K562 (cell line): ENCODE data around the gene NRXN3. TPM values are rescaled to one million over a fixed set of nuclear protein-coding genes. Genes with fewer than 3 reads are reported as not detected.

ENCODE experiments used
- ATAC-seq: fragments of 200-7000 bp; cut with Tn5 transposase; 3 replicates; pipeline ENCODE4 v1.9.1; 2020; ENCODE audit warnings: moderate library complexity
- BruUV-seq: library from RNA; stranded (reverse); fragments of 400-500 nt; replicated peaks from 2 replicates; lab custom pipeline; 2021; lab: Mats Ljungman, UMichigan
- CTCF ChIA-PET: fragments of 300-600 bp; formaldehyde crosslinking; extraction: SDS; loops from one replicate; lab custom pipeline; 2021; ENCODE audit warnings: low intra/inter-chr PET ratio; lab: Yijun Ruan, JAX
- POLR2A ChIA-PET: fragments of 300-600, 350-650 bp; sonication (Branson Sonifier 250); formaldehyde crosslinking; extraction: SDS; loops from one replicate; lab custom pipeline; 2021; ENCODE audit warnings: antibody characterized with exemption, inconsistent platforms; lab: Yijun Ruan, JAX
- DNase-seq, 4 experiments: peaks; one replicate each; pipeline versions ENCODE4 v3.0.0 to v3.0.0-alpha.2; 2011 to 2018; ENCODE audit warnings: low spot score in 3 of 4, mixed read lengths in 3 of 4; ENCODE audit errors: extremely low read depth in 1 of 4
- FAIRE-seq: peaks from 2 replicates; lab custom pipeline; 2011; peaks lifted over from hg19 to GRCh38; lab: Jason Lieb, UNC
- H2AFZ ChIP-seq: 2 replicates; pipeline ENCODE4 v1.6.0; 2011; ENCODE audit warnings: low read depth, low read length, control low read depth, inconsistent platforms
- H3K27ac ChIP-seq: fragments of 200-600 bp; 3 replicates; pipeline ENCODE4 v1.8.0; 2011; ENCODE audit warnings: low read depth, mild to moderate bottlenecking, control low read depth, inconsistent platforms, low read length, moderate library complexity, mixed read lengths; ENCODE audit errors: extremely low read depth
- H3K27me3 ChIP-seq, 2 experiments: fragments of 300-600 bp in 1 of 2; 2 replicates in 1 of 2; 3 replicates in 1 of 2; pipeline versions ENCODE4 v1.6.0 to v1.8.0; 2011; ENCODE audit warnings: inconsistent platforms in 2 of 2, low read length in 2 of 2, mild to moderate bottlenecking in 1 of 2, mixed read lengths in 1 of 2, moderate library complexity in 1 of 2; ENCODE audit not compliant: control insufficient read depth in 2 of 2, insufficient read depth in 2 of 2
- H3K36me3 ChIP-seq: fragments of 300-600 bp; 3 replicates; pipeline ENCODE4 v1.8.0; 2011; ENCODE audit warnings: mild to moderate bottlenecking, low read length, inconsistent platforms; ENCODE audit not compliant: control insufficient read depth, insufficient read depth
- H3K4me1 ChIP-seq, 2 experiments: fragments of 200-600 bp in 1 of 2; replicated peaks in 1 of 2; 2 replicates in 1 of 2; 3 replicates in 1 of 2; pipeline versions ENCODE4 v1.5.1 to v1.8.0; 2011; ENCODE audit warnings: inconsistent platforms in 2 of 2, low read length in 2 of 2, mild to moderate bottlenecking in 1 of 2, mixed read lengths in 1 of 2, moderate library complexity in 1 of 2; ENCODE audit not compliant: control insufficient read depth in 2 of 2, insufficient read depth in 2 of 2
- H3K4me2 ChIP-seq: 2 replicates; pipeline ENCODE4 v1.6.1; 2011; ENCODE audit warnings: low read length, control low read depth, inconsistent platforms, mixed read lengths; ENCODE audit not compliant: insufficient read depth
- H3K4me3 ChIP-seq: fragments of 200-600 bp; sonication (generic), shearing (Covaris generic); 2 replicates; pipeline ENCODE4 v1.5.1; 2016; ENCODE audit warnings: control low read depth, inconsistent platforms
- H3K79me2 ChIP-seq: fragments of 200-600 bp; 3 replicates; pipeline ENCODE4 v1.8.0; 2011; ENCODE audit warnings: low read length, inconsistent platforms; ENCODE audit not compliant: control insufficient read depth, insufficient read depth
- H3K9ac ChIP-seq, 2 experiments: 2 replicates each; pipeline versions ENCODE4 v1.6.0 to v1.6.1; 2011; ENCODE audit warnings: low read depth in 2 of 2, low read length in 2 of 2, control low read depth in 1 of 2, inconsistent platforms in 1 of 2, mild to moderate bottlenecking in 1 of 2, mixed read lengths in 1 of 2; ENCODE audit not compliant: insufficient read depth in 1 of 2
- H3K9me1 ChIP-seq: one replicate; pipeline ENCODE4 v1.6.0; 2011; ENCODE audit warnings: inconsistent platforms, mild to moderate bottlenecking, low read length, moderate library complexity; ENCODE audit not compliant: control insufficient read depth, insufficient read depth
- H3K9me3 ChIP-seq: replicated peaks from 2 replicates; pipeline ENCODE4 v1.5.1; 2011; ENCODE audit warnings: low read depth, low read length, inconsistent platforms; ENCODE audit not compliant: control insufficient read depth, insufficient read depth
- H4K20me1 ChIP-seq: replicated peaks from 2 replicates; pipeline ENCODE4 v1.6.1; 2011; ENCODE audit warnings: low read length, inconsistent platforms, mixed read lengths; ENCODE audit not compliant: control insufficient read depth, insufficient read depth
- ATF7 ChIP-seq: fragments of 450-650 bp; IDR thresholded peaks from 2 replicates; pipeline ENCODE4 v1.7.1; 2014; ENCODE audit warnings: mild to moderate bottlenecking, moderate library complexity
- CBX5 ChIP-seq: IDR thresholded peaks from 2 replicates; pipeline ENCODE4 v1.6.1; 2014; ENCODE audit warnings: low read depth, borderline replicate concordance
- COPS2 ChIP-seq: fragments of 450-650 bp; conservative IDR thresholded peaks from 2 replicates; pipeline ENCODE4 v1.6.1; 2016; ENCODE audit warnings: mild to moderate bottlenecking, moderate library complexity
- FOXM1 ChIP-seq, 2 experiments: fragments of 450-650 bp in 1 of 2; sonication (generic) in 1 of 2; formaldehyde crosslinking in 1 of 2; IDR thresholded peaks; 2 replicates each; pipeline versions ENCODE4 v1.6.1 to v1.9.0; 2017 to 2022; ENCODE audit warnings: low read depth in 2 of 2, mild to moderate bottlenecking in 2 of 2, missing genetic modification reagents in 1 of 2, moderate library complexity in 1 of 2
- GATAD2A ChIP-seq: fragments of 450-650 bp; IDR thresholded peaks from 2 replicates; pipeline ENCODE4 v1.6.1; 2017
- KLF1 ChIP-seq: fragments of 450-650 bp; IDR thresholded peaks from 2 replicates; pipeline ENCODE4 v1.6.1; 2016; ENCODE audit warnings: missing genetic modification characterization, missing compliant biosample characterization
- NFATC3 ChIP-seq: fragments of 450-650 bp; IDR thresholded peaks from 2 replicates; pipeline ENCODE4 v1.6.1; 2017; ENCODE audit warnings: mild to moderate bottlenecking
- SIX5 ChIP-seq, 2 experiments: IDR thresholded peaks; 2 replicates each; pipeline ENCODE4 v1.6.1; 2011; ENCODE audit warnings: low read length in 2 of 2, borderline replicate concordance in 1 of 2, low read depth in 1 of 2, mild to moderate bottlenecking in 1 of 2, moderate library complexity in 1 of 2; ENCODE audit not compliant: insufficient read depth in 1 of 2
- TEAD2 ChIP-seq: fragments of 450-650 bp; IDR thresholded peaks from 2 replicates; pipeline ENCODE4 v1.6.1; 2016; ENCODE audit warnings: missing genetic modification characterization, control low read depth, missing compliant biosample characterization
- TSC22D4 ChIP-seq: fragments of 450-650 bp; IDR thresholded peaks from 2 replicates; pipeline ENCODE4 v1.6.1; 2016; ENCODE audit warnings: missing genetic modification characterization, missing biosample characterization, control low read depth
- WGBS: fragments of 100-300 bp; shearing (Covaris generic); methylation state at CpG from one replicate; pipeline ENCODE4 v1.1.6; 2016; ENCODE audit warnings: low coverage, mixed read lengths; ENCODE audit not compliant: insufficient coverage; ENCODE audit errors: missing lambda C conversion rate; 5-methylcytosine and 5-hydroxymethylcytosine counted together
- in situ Hi-C: fragments of 300-500 bp; cut with MboI; formaldehyde crosslinking; loops from 4 replicates; pipeline ENCODE4 v1.15.0; 2018; ENCODE audit warnings: inconsistent platforms, mixed read lengths
- intact Hi-C: fragments of 100-400 bp; cut with micrococcal nuclease; formaldehyde crosslinking; loops from 2 replicates; pipeline ENCODE4 v1.14.2; 2022
- polyA plus RNA-seq, 8 experiments: library from polyadenylated mRNA; depleted of rRNA in 4 of 8; stranded (reverse) in 5 of 8; unstranded in 3 of 8; fragments of >200 nt; fragmentation: Nextera tagmentation in 2 of 8; fragmentation: Illumina TruSeq in 1 of 8; extraction: Ambion mirVana in 2 of 8; extraction: Trizol in 1 of 8; gene quantifications; 2 replicates each; pipeline versions ENCODE4 v1.2.1 to v1.2.3, GENCODE V29; 2011 to 2014; ENCODE audit warnings: inconsistent platforms in 1 of 8, missing spikeins in 1 of 8
- total RNA-seq, 7 experiments: library from RNA; depleted of rRNA in 6 of 7; stranded (reverse); fragments of >200 nt in 6 of 7; fragmentation: Illumina TruSeq in 2 of 7; extraction: Trizol in 2 of 7; gene quantifications; 2 replicates each; pipeline versions ENCODE4 v1.2.1 to v1.2.3, GENCODE V29; 2011 to 2021; ENCODE audit warnings: low replicate concordance in 1 of 7
- TF ChIP-seq, protein P1 (sequence below): fragments of 450-650 bp; IDR thresholded peaks from 2 replicates; pipeline ENCODE4 v1.6.1; 2016; ENCODE audit warnings: antibody characterized with exemption
- TF ChIP-seq, protein P2 (sequence below): sonication (generic); formaldehyde crosslinking; IDR thresholded peaks from 2 replicates; pipeline ENCODE4 v1.8.1; 2023; ENCODE audit warnings: mild to moderate bottlenecking, missing genetic modification reagents

The NRXN3 gene
- total and polyA plus RNA-seq, 9 of the 15 experiments (the other 6 are each of a cell fraction or from before 2014, with no cell fraction given): 0.09 TPM; not detected in 8

DNA sequence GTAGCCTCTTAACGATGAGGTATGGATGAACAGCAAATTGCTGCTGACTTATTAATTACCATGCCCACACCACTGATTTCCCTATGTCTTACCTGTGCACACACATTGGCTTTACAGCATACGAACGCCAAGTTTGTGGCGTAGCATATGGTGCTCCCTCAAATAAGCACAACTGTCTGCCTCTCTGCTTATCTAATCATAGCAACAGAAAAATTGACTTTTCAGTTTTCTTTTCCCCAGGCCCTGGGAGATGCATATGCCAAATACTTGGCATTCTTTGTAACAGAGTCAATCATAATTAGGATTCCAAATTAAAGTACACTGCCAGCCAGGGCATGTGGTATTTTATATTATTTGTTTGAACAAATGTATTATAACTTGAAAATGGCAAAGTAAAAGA, 1415.7 kb downstream of the NRXN3 start:
- no peak for TF ChIP-seq COPS2
- no peak for TF ChIP-seq SIX5 (IDR thresholded peaks at IDR 0.05; ENCODE audit: borderline replicate concordance in 1 of 2, insufficient read depth in 1 of 2, low read depth in 1 of 2, low read length in 2 of 2)
- no peak overlapping the region for H3K4me3 ChIP-seq
- no peak overlapping the region for H3K27ac ChIP-seq
- H3K9me1 ChIP-seq: no peaks in the 10 kb centered on the region
- H2AFZ ChIP-seq: no peak overlapping the region
- H3K9ac ChIP-seq: no peak overlapping the region
- no peaks in the 10 kb centered on the region for H3K79me2 ChIP-seq
- no peaks in the 10 kb centered on the region for H3K9me3 ChIP-seq
- no peaks in the 10 kb centered on the region for H3K4me1 ChIP-seq
- ChIA-PET CTCF (no interaction called here), POLR2A (no interaction called here)
- H3K27me3 ChIP-seq: no peaks in the 10 kb centered on the region
- no peak for DNase-seq
- in situ Hi-C loops (no loop called here), intact Hi-C loops (no loop called here)
- H3K36me3 ChIP-seq: no peaks in the 10 kb centered on the region
- WGBS: 0% methylated on average over 4 of the region's 4 CpGs
- BruUV-seq: no TSS peak
- H3K4me2 ChIP-seq: no peak overlapping the region
- H4K20me1 ChIP-seq: no peaks in the 10 kb centered on the region
- no peak for ATAC-seq
- FAIRE-seq: no peak

DNA sequence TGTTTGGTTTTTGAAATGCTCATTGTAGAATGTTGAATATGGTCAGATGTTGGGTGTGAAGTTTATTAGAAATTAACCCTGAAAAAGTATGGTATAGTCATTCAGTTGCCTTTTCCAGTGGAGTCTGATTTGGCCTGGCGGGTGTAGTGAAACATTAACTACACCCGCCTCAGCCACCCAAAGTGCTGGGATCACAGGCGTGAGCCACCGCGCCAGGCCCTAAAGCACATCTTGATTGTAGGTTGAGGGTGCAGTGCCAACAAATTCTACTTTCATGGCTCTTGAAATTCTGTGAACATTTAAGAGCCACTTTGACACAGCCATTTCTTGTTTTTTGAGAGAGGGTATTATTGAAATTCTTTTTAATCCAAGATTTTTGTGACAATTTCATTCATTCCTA, 1416.2 kb downstream of the NRXN3 start:
- DNase-seq: no peak

More for the DNA sequence above, 1416.2 kb downstream of the NRXN3 start:
- Histone ChIP-seq H3K9me3 (no peaks in the 10 kb centered on the region), H3K27me3 (no peaks in the 10 kb centered on the region), H4K20me1 (no peaks in the 10 kb centered on the region), H3K27ac (no peak overlapping the region), H3K9ac (no peak overlapping the region), H2AFZ (no peak overlapping the region), H3K36me3 (no peaks in the 10 kb centered on the region), H3K4me2 (no peak overlapping the region), H3K9me1 (no peaks in the 10 kb centered on the region), H3K4me3 (no peak overlapping the region), H3K4me1 (no peaks in the 10 kb centered on the region), H3K79me2 (no peaks in the 10 kb centered on the region)
- intact Hi-C loops: no loop called here
- BruUV-seq: no TSS peak
- ATAC-seq (no peak), FAIRE-seq (no peak)
- in situ Hi-C loops: no loop called here
- ChIA-PET CTCF (no interaction called here), POLR2A (no interaction called here)
- TF ChIP-seq FOXM1 (IDR thresholded peaks at IDR 0.05; ENCODE audit: low read depth) (no peak), FOXM1 (CRISPR knock-in tag; IDR thresholded peaks at IDR 0.05; ENCODE audit: low read depth) (no peak), CBX5 (no peak), TEAD2 (tag) (no peak), ATF7 (no peak), NFATC3 (no peak), KLF1 (tag) (no peak), TSC22D4 (tag) (no peak), GATAD2A (no peak)
- TF ChIP-seq, protein P1, sequence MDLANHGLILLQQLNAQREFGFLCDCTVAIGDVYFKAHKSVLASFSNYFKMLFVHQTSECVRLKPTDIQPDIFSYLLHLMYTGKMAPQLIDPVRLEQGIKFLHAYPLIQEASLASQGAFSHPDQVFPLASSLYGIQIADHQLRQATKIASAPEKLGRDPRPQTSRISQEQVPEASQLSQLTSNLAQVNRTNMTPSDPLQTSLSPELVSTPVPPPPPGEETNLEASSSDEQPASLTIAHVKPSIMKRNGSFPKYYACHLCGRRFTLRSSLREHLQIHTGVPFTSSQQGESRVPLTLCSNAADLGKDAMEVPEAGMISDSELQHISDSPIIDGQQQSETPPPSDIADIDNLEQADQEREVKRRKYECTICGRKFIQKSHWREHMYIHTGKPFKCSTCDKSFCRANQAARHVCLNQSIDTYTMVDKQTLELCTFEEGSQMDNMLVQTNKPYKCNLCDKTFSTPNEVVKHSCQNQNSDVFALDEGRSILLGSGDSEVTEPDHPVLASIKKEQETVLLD: no peak
- TF ChIP-seq, protein P2, sequence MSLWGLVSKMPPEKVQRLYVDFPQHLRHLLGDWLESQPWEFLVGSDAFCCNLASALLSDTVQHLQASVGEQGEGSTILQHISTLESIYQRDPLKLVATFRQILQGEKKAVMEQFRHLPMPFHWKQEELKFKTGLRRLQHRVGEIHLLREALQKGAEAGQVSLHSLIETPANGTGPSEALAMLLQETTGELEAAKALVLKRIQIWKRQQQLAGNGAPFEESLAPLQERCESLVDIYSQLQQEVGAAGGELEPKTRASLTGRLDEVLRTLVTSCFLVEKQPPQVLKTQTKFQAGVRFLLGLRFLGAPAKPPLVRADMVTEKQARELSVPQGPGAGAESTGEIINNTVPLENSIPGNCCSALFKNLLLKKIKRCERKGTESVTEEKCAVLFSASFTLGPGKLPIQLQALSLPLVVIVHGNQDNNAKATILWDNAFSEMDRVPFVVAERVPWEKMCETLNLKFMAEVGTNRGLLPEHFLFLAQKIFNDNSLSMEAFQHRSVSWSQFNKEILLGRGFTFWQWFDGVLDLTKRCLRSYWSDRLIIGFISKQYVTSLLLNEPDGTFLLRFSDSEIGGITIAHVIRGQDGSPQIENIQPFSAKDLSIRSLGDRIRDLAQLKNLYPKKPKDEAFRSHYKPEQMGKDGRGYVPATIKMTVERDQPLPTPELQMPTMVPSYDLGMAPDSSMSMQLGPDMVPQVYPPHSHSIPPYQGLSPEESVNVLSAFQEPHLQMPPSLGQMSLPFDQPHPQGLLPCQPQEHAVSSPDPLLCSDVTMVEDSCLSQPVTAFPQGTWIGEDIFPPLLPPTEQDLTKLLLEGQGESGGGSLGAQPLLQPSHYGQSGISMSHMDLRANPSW (CRISPR knock-in tag): no peak
- WGBS: 6% methylated on average over 5 of the region's 5 CpGs
